ENCODE results near the gene NCAPH2.
"Not testable (repeated sequence)": the region's sequence is repeated elsewhere in the genome, so short reads cannot be mapped to it uniquely, and the experiment has no call there.

GRCh38 chr22:50541667-50542026 is 33.6 kb downstream of the NCAPH2 start:
- not testable (repeated sequence) for TF ChIP-seq EZH2 (IDR thresholded peaks at IDR 0.05); FOXP2 (optimal IDR thresholded peaks at IDR 0.05; ENCODE audit: control extremely low read depth, extremely low read length, insufficient read depth)

All from SK-N-MC (cell line).